Urinary bladder (tissue), 4 donors: Measurements from ENCODE around the gene SIN3B. TPM values are rescaled to one million over a fixed set of nuclear protein-coding genes. Genes with fewer than 3 reads are reported as not detected.

Experiments used
- DNase-seq: peaks from one replicate; pipeline ENCODE4 v3.0.0-alpha.2; 2015; ENCODE audit errors: extremely low spot score
- H3K27ac ChIP-seq: one replicate; pipeline ENCODE4 v1.5.1; 2013; ENCODE audit warnings: low read depth, mild to moderate bottlenecking, moderate library complexity
- H3K36me3 ChIP-seq: one replicate; pipeline ENCODE4 v1.6.1; 2013; ENCODE audit warnings: mild to moderate bottlenecking, moderate library complexity; ENCODE audit not compliant: insufficient read depth
- H3K4me1 ChIP-seq: one replicate; pipeline ENCODE4 v1.6.1; 2013; ENCODE audit warnings: mild to moderate bottlenecking, moderate library complexity; ENCODE audit not compliant: insufficient read depth
- H3K4me3 ChIP-seq: one replicate; pipeline ENCODE4 v1.5.1; 2013; ENCODE audit warnings: low read depth, low read length
- WGBS: extraction: QIAGEN DNeasy Blood & Tissue Kit; methylation state at CpG from one replicate; pipeline ENCODE4 v1.1.7; 2013; 5-methylcytosine and 5-hydroxymethylcytosine counted together
- polyA plus RNA-seq: library from polyadenylated mRNA; stranded (reverse); fragments of 200-250 nt; gene quantifications from one replicate; pipeline ENCODE4 v1.2.3, GENCODE V29; 2013
- small RNA-seq: library from RNA; depleted of rRNA; stranded (forward); fragments of <200 nt; gene quantifications from one replicate; pipeline ENCODE3, GENCODE V24; 2014
- total RNA-seq: library from RNA; depleted of rRNA; stranded (reverse); fragments of >200 nt; gene quantifications from one replicate; pipeline ENCODE4 v1.2.3, GENCODE V29; 2014
- donor health status: healthy with polysubstance abuse.
- donor health status: healthy.

The SIN3B gene
- total and polyA plus RNA-seq, 2 donors: 32.9 to 33.3 TPM

DNA sequence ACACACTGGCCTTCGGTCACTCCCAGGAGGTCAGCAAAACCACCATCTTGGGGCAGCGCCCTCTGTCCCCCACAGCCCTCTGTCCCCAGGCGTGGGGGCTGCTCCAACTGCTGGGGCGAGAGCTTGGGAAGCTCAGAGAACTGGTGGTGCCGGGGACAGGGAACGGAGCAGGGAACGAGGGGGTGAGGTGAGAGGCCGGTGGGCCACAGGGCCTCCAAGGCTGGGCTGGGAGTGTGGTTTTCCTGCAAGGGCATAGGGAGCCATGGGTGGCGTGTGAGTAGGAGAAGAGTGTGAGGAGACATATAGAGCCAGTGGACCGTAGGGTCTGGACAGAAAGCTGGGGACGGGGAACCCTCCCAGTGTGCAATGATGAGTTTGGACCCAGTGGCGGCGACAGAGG lies 93.8 kb downstream of the SIN3B start:
- WGBS: 96% methylated on average over 13 of the region's 13 CpGs
- H3K4me1 ChIP-seq: no peaks in the 10 kb centered on the region
- H3K36me3 ChIP-seq: no peaks in the 10 kb centered on the region

DNA sequence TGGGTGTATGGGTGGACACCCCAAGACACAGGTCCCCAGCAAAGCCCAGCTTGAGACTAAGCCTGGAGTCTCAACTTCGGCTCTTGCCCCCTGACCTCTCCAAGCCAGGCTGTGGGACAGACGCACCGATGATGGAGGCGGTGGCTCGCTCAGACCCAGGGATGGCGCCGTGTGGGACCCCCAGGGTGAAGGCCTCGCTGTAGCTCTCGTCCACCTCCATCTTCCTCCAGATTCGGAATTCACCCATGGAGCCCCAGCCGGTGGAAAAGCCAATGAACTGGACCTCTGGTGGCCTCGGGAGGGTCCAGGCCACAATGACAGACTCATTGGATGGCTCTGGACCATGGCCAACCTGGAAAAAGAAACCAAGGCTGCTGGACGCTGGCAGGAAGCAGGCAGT lies 98.7 kb downstream of the SIN3B start:
- Histone ChIP-seq H3K36me3 (no peaks in the 10 kb centered on the region), H3K27ac (no peak overlapping the region), H3K4me3 (no peak overlapping the region), H3K4me1 (no peaks in the 10 kb centered on the region)
- 93% methylated on average over 13 of the region's 13 CpGs for WGBS
- no peak for DNase-seq

More for the DNA sequence above, 93.8 kb downstream of the SIN3B start:
- no peak for DNase-seq
- Histone ChIP-seq H3K4me3 (no peak overlapping the region), H3K27ac (no peak overlapping the region)

GRCh38 chr19:16928351-16928750 lies 99.2 kb downstream of the SIN3B start:
- no peak for DNase-seq
- Histone ChIP-seq H3K27ac (no peak overlapping the region), H3K36me3 (no peaks in the 10 kb centered on the region), H3K4me1 (no peaks in the 10 kb centered on the region), H3K4me3 (no peak overlapping the region)
- WGBS: 94% methylated on average over 2 of the region's 2 CpGs

GRCh38 chr19:16928916-16929315 lies 99.7 kb downstream of the SIN3B start:
- H3K4me3 ChIP-seq: no peak overlapping the region
- H3K27ac ChIP-seq: no peak overlapping the region
- WGBS: 96% methylated on average over 10 of the region's 10 CpGs
- H3K4me1 ChIP-seq: no peaks in the 10 kb centered on the region
- no peak for DNase-seq
- no peaks in the 10 kb centered on the region for H3K36me3 ChIP-seq

Small RNAs within 50 kb of the gene (small RNA-seq; reads per million reads assigned to genes)
- gene AC008737.3 (not detected), gene RN7SL823P (not detected), gene RN7SL835P (not detected)

Other genes starting within 250 kb of the SIN3B start
- gene MED26, start 201.2 kb upstream of the SIN3B start, total RNA-seq: 3.5 TPM
- gene MED26, start 201.2 kb upstream of the SIN3B start, polyA plus RNA-seq: 7.6 TPM
- gene SMIM7, start 169.3 kb upstream of the SIN3B start, total RNA-seq: 73.8 TPM
- 84.3 TPM for gene SMIM7, start 169.3 kb upstream of the SIN3B start, polyA plus RNA-seq
- 8.0 TPM for gene TMEM38A, start 168.3 kb upstream of the SIN3B start, total RNA-seq
- gene TMEM38A, start 168.3 kb upstream of the SIN3B start, polyA plus RNA-seq: 4.2 TPM
- 0.74 TPM for gene NWD1, start 109.6 kb upstream of the SIN3B start, total RNA-seq
- 0.14 TPM for gene NWD1, start 109.6 kb upstream of the SIN3B start, polyA plus RNA-seq
- gene F2RL3, start 59.6 kb downstream of the SIN3B start, total RNA-seq: 0.63 TPM
- 5.4 TPM for gene F2RL3, start 59.6 kb downstream of the SIN3B start, polyA plus RNA-seq
- 11.3 TPM for gene CPAMD8, start 197.4 kb downstream of the SIN3B start, total RNA-seq
- 4.5 TPM for gene CPAMD8, start 197.4 kb downstream of the SIN3B start, polyA plus RNA-seq
- 2.3 TPM for gene HAUS8, start 246.1 kb downstream of the SIN3B start, total RNA-seq
- gene HAUS8, start 246.1 kb downstream of the SIN3B start, polyA plus RNA-seq: 6.0 TPM
- gene MYO9B, start 246.4 kb downstream of the SIN3B start, total RNA-seq: 24.0 TPM
- gene MYO9B, start 246.4 kb downstream of the SIN3B start, polyA plus RNA-seq: 55.2 TPM